GM12874 (cell line): ENCODE measurements around the gene CFAP73.

ENCODE experiments used
- TF ChIP-seq, protein P1 (sequence below): IDR thresholded peaks from 2 replicates; pipeline ENCODE4 v1.5.1; 2011; ENCODE audit warnings: low read depth, mild to moderate bottlenecking, control low read depth, low read length, moderate library complexity; ENCODE audit not compliant: insufficient read depth

CFAP73 gene

DNA sequence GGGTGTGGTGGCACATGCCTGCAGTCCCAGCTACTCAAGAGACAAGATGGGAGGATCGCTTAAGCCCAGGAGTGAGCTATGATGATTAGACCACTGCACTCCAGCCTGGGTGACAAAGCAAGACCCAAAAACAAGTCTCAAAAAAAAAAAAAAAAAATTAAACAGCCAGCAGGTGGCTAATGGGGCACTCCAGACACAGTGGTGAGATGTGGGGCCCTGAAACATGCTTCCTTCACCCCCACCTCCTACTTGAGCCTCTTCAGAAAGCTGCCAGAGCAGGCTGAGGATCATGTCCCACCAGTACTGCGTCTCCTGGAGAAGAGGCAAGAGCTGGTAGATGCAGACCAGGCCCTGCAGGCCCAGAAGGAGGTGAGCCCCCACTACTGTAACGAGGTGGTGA is 2.1 kb downstream of the CFAP73 start:
- TF ChIP-seq, protein P1, sequence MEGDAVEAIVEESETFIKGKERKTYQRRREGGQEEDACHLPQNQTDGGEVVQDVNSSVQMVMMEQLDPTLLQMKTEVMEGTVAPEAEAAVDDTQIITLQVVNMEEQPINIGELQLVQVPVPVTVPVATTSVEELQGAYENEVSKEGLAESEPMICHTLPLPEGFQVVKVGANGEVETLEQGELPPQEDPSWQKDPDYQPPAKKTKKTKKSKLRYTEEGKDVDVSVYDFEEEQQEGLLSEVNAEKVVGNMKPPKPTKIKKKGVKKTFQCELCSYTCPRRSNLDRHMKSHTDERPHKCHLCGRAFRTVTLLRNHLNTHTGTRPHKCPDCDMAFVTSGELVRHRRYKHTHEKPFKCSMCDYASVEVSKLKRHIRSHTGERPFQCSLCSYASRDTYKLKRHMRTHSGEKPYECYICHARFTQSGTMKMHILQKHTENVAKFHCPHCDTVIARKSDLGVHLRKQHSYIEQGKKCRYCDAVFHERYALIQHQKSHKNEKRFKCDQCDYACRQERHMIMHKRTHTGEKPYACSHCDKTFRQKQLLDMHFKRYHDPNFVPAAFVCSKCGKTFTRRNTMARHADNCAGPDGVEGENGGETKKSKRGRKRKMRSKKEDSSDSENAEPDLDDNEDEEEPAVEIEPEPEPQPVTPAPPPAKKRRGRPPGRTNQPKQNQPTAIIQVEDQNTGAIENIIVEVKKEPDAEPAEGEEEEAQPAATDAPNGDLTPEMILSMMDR, result 0 out of 2 replicates have a peak, but pooled peaks have one; percentile 1

DNA sequence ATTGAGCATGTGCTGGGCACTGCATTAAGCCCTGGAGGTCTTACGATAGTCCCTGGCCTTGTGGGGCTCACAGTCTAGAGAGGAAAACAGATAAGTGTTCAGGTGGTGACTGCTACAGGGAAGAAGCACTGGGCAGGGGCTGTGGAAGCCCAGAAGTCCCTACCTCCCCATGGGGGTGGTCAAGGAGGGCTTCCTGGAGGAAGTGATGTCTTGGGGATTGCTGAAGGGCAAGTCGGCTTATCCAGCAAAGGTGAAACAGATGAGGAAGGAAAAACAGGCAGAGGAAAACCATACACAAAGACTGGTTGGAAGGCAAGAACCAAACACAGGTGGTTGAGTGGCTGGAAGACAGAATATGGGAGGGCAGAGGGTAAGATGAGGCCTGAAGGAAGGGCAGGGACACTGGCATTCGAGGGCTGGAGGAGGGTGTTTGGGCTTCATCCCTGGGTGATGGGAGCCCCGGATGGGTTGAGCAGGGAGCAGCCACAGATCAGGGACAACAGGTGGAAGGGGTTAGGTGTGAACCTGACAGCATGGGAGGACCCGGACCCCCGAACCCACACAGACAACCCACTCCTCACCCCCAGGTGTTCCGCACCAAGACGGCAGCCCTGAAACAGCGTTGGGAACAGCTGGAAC is 2.8 kb downstream of the CFAP73 start:
- TF ChIP-seq, protein P1, result no peak

DNA sequence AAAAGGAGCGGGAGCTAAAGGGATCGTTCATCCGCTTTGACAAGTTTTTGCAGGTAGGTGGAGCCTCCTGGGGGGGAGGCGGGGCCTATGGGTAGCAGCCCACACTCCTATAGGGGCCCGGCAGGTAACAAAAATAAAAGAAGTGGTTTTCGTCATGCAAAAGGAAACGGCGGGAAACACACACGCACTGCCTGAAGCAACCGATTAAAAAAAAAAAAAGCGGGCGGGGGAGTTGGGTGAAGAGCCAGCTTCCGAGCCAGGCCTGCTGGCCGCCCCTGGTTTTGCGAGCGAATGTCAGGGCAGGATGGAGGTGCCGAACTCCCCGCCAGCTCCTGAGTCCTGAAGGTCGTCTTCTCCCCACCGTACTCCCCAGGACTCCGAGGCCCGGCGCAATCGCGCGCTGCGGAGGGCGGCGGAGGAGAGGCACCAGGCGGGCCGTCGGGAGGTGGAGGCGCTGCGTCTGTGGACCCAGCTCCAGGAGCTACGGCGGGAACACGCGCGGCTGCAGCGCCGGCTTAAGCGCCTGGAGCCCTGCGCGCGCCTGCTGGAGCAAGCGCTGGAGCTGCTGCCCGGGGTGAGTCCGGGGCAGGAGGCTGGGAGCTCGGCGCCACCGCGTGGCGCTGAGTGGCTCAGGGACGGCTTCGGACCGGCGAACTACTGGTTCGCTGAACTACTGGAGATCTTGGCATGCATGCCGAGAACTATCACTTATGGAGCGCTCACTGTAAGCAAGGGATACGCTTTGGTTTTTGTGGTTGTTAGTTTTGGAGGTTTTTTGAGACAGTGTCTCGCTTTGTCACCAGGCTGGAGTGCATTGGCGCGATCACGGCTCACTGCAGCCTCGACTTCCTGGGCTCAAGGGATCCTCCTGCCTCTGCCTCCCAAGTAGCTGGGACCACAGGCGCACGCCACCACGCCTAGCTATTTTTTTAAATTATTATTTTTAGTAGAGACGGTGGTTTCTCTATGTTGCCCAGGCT is 3.6 kb downstream of the CFAP73 start:
- TF ChIP-seq, protein P1, result peak; percentile 65

DNA sequence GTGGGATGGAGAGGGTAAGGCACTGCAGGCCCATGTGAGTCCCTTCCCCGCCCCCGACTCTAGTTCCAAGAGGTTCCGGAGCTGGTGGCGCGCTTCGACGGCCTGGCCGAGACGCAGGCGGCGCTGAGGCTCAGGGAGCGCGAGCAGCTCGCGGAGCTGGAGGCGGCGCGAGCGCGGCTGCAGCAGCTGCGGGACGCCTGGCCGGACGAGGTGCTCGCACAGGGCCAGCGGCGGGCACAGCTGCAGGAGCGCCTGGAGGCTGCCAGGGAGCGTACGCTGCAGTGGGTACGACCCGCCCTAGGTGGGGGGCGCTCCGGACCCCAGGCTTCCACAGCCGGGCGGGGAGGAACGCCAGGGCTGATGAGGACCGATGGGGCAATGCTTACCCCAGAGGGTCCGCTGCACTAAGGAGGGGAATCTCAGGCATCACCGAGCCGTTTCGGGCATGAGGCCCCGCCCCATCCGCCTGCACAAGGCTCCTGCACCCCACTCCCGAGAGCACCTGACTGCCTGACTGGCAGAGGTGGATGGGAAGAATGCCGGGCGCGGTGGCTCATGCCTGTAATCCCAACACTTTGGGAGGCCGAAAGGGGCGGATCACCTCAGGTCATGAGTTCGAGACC is 4.9 kb downstream of the CFAP73 start:
- TF ChIP-seq, protein P1, result no peak

DNA sequence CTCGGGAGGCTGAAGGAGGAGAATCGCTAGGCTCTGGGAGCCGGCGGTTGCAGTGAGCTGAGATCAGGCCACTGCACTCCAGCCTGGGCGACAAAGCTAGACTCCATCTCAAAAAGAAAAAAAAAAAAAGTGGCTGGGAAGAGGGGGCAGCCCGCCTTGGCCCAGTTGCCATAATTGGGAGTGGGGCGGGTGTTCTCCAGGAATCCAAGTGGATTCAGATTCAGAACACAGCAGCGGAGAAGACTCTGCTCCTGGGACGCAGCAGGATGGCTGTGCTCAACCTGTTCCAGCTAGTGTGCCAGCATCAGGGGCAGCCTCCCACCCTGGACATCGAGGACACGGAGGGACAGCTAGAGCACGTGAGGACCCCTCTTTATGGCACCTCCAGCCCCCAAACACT is 5.5 kb downstream of the CFAP73 start:
- TF ChIP-seq, protein P1, result no peak

DNA sequence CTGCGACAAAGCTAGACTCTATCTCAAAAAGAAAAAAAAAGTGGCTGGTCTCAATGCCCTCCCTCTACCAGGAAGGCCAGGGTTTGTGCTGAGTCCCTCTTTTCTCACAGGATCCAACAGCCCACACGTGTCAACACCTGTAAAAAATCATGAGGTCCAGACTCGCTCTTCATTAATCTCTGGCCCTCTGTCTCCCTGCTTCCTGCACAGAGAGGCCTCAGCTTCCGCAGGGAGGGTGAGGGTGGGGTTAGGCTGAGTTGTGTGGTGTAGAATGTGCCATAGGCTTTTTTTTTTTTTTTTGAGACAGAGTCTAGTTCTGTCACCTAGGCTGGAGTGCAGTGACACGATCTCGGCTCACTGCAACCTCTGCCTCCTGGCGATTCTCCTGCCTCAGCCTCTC is 6.1 kb downstream of the CFAP73 start:
- TF ChIP-seq, protein P1, result no peak

DNA sequence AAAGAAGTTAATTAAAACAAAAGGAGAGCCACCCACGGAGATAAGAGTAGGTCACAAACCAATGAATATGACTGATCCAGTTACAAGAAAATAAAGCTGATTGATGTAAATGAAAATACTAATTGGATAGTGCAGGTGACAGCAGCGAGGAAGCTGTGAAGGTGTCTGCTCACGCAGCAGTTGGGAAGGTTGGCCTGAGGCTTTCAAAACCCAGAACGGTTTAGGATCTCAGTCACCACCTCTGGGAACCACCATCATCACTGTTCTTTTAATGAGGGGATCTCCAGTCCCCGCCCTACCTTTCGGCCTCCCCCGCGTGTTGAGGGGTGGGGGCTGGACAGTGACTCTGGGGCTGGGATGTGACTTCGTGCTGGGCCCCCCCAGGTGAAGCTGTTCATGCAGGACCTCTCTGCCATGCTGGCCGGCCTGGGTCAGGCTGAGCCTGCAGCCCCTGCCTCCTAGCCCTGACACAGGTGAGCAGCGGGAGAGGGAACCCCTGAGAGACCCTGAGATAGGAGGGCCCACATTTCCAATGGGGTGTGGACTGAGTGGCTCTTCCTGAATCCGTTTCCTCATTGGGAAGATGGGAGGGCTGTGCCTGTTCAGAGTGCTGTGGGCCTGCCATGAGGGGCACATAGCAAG is 7.8 kb downstream of the CFAP73 start:
- TF ChIP-seq, protein P1, result no peak
